GM12801 (cell line): ENCODE data around the gene TNFRSF21.

ENCODE experiments used
- CTCF ChIP-seq: IDR thresholded peaks from one replicate; pipeline ENCODE4 v1.5.1; 2011; ENCODE audit warnings: control low read depth; ENCODE audit not compliant: insufficient read length; ENCODE audit errors: extremely low read depth

TNFRSF21 gene

GRCh38 chr6:47337519-47337918 is 27.8 kb upstream of the TNFRSF21 start:
- TF ChIP-seq CTCF: no peak

GRCh38 chr6:47336334-47336733 is 26.6 kb upstream of the TNFRSF21 start:
- no peak for TF ChIP-seq CTCF

- TF ChIP-seq CTCF: no peak
Measured at GRCh38 chr6:47335466-47335865, 25.8 kb upstream of the TNFRSF21 start.

- TF ChIP-seq CTCF: no peak
Measured at GRCh38 chr6:47334334-47334733, 24.6 kb upstream of the TNFRSF21 start.

GRCh38 chr6:47323887-47324286 is 14.2 kb upstream of the TNFRSF21 start:
- no peak for TF ChIP-seq CTCF

GRCh38 chr6:47323321-47323720 is 13.6 kb upstream of the TNFRSF21 start:
- TF ChIP-seq CTCF: no peak

- no peak for TF ChIP-seq CTCF
Measured at GRCh38 chr6:47321577-47321976, 11.9 kb upstream of the TNFRSF21 start.

- TF ChIP-seq CTCF: no peak
Measured at GRCh38 chr6:47319867-47320266, 10.2 kb upstream of the TNFRSF21 start.
